ENCODE measurements around the gene COX15. TPM values are rescaled to one million over a fixed set of nuclear protein-coding genes. Genes with fewer than 3 reads are reported as not detected.
"Not testable (repeated sequence)": the region's sequence is repeated elsewhere in the genome, so short reads cannot be mapped to it uniquely, and the experiment has no call there.

Gene COX15
- total RNA-seq, 1 donor, result 36.1 TPM

- no peak for DNase-seq (ENCODE audit: low read depth)
- no peak for TF ChIP-seq CTCF (IDR thresholded peaks at IDR 0.05; ENCODE audit: insufficient read depth, low read length)
- no peak overlapping the region for H3K4me3 ChIP-seq (ENCODE audit: low read depth, low read length)
Measured at GRCh38 chr10:99742701-99743100, 10.8 kb upstream of the COX15 start.

- no peak for DNase-seq (ENCODE audit: low read depth)
- TF ChIP-seq CTCF (IDR thresholded peaks at IDR 0.05; ENCODE audit: insufficient read depth, low read length), result no peak
- H3K4me3 ChIP-seq (ENCODE audit: low read depth, low read length), result no peak overlapping the region
Measured at GRCh38 chr10:99742254-99742653, 10.3 kb upstream of the COX15 start.

- no peak for DNase-seq (ENCODE audit: low read depth)
Measured at GRCh38 chr10:99740933-99741559, 9.1 kb upstream of the COX15 start.

GRCh38 chr10:99740260-99740659 lies 8.3 kb upstream of the COX15 start:
- no peak for DNase-seq (ENCODE audit: low read depth)
- no peak overlapping the region for H3K4me3 ChIP-seq (ENCODE audit: low read depth, low read length)
- no peak for TF ChIP-seq CTCF (IDR thresholded peaks at IDR 0.05; ENCODE audit: insufficient read depth, low read length)

More at GRCh38 chr10:99740933-99741559, 9.1 kb upstream of the COX15 start:
- TF ChIP-seq CTCF (IDR thresholded peaks at IDR 0.05; ENCODE audit: insufficient read depth, low read length), result no peak
- H3K4me3 ChIP-seq (ENCODE audit: low read depth, low read length), result no peak overlapping the region

GRCh38 chr10:99734111-99734510 lies 2.2 kb upstream of the COX15 start:
- H3K4me3 ChIP-seq (ENCODE audit: low read depth, low read length); DNase-seq (ENCODE audit: low read depth): not testable (repeated sequence)

GRCh38 chr10:99733366-99733765 lies 1.4 kb upstream of the COX15 start:
- H3K4me3 ChIP-seq (ENCODE audit: low read depth, low read length), result peak overlapping the region; percentile 47
- no peak for TF ChIP-seq CTCF (IDR thresholded peaks at IDR 0.05; ENCODE audit: insufficient read depth, low read length)
- DNase-seq (ENCODE audit: low read depth), result peak; percentile 25

GRCh38 chr10:99731306-99732032 lies 458 bp downstream of the COX15 start:
- DNase-seq (ENCODE audit: low read depth), result no peak
- peak; percentile 30 for TF ChIP-seq CTCF (IDR thresholded peaks at IDR 0.05; ENCODE audit: insufficient read depth, low read length)

More at GRCh38 chr10:99731306-99732032, 458 bp downstream of the COX15 start:
- peak overlapping the region; percentile 100 for H3K4me3 ChIP-seq (ENCODE audit: low read depth, low read length)
